GM20000 (cell line): ENCODE results near the gene PIK3R5.
"Not testable (repeated sequence)": the region's sequence is repeated elsewhere in the genome, so short reads cannot be mapped to it uniquely, and the experiment has no call there.

ENCODE experiments used
- DNase-seq: peaks from one replicate; pipeline ENCODE4 v3.0.0; 2012; ENCODE audit warnings: low spot score
- TF ChIP-seq, protein P1 (sequence below): IDR thresholded peaks from 2 replicates; pipeline ENCODE4 v1.5.1; 2012; ENCODE audit warnings: mild to moderate bottlenecking, control low read depth; ENCODE audit errors: extremely low read depth, missing control alignments

The PIK3R5 gene

GRCh38 chr17:8889458-8890210 lies 75.9 kb downstream of the PIK3R5 start:
- TF ChIP-seq, protein P1, sequence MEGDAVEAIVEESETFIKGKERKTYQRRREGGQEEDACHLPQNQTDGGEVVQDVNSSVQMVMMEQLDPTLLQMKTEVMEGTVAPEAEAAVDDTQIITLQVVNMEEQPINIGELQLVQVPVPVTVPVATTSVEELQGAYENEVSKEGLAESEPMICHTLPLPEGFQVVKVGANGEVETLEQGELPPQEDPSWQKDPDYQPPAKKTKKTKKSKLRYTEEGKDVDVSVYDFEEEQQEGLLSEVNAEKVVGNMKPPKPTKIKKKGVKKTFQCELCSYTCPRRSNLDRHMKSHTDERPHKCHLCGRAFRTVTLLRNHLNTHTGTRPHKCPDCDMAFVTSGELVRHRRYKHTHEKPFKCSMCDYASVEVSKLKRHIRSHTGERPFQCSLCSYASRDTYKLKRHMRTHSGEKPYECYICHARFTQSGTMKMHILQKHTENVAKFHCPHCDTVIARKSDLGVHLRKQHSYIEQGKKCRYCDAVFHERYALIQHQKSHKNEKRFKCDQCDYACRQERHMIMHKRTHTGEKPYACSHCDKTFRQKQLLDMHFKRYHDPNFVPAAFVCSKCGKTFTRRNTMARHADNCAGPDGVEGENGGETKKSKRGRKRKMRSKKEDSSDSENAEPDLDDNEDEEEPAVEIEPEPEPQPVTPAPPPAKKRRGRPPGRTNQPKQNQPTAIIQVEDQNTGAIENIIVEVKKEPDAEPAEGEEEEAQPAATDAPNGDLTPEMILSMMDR, result no peak
- DNase-seq, result no peak

GRCh38 chr17:8888704-8889302 lies 76.7 kb downstream of the PIK3R5 start:
- TF ChIP-seq, protein P1, result no peak
- DNase-seq, result no peak

DNA sequence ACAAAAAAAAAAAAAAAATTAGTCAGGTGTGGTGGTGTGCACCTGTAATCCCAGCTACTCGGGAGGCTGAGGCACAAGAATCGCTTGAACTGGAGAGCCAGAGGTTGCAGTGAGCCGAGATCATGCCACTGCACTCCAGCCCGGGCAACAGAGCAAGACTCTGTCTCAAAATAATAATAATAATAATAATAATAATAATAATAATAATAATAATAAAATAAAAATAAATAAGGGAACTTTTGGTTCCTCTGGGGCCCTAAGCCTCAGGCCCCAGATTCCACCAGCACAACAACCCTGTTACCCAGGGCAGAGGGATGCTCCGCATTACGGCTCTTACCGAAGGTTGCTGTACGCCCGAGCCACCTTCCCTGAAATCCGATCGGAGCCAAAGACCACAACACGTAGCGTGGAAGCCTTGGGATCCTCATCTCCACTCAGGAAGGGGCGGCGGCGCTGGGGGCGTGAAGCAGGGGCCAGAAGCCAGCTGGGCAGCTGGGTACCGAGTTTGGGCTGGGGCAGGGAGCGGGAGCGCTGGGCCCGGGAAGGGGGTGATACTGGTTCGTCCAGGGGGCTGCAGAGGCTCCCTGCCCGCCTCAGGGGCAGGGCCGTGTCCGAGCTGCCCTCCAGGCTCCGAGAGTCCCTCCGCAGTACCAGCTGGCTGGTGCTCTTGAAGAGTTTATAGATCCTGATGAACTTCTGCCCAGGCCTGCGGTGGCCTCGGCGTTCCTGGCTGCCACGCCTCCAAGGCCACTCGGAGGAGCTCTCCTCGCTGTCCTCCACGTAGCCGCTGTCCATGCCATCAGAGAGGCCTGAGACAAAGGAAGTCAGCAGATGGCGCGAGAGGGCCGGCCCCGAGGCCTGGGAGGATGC lies 77.4 kb downstream of the PIK3R5 start:
- DNase-seq, result no peak

DNA sequence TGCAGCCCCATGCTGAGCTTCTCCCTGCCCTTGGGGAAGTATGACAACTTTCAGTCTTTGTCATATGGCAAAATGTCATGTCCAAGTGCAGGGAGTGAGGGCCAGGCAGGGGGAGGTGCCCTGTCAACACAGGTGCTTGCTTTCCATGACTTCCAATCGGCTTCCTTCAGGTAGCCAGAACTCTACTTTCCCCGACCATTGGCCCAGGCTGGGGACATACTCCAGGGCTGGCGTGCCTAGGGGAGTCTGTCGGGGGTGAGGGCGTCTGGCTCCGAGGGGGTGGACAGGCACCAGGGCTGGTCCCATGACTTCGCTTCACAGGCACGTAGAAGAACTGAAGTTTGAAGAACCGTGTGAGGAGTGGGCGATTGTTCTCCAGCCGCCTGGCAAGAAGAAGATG lies 78.2 kb downstream of the PIK3R5 start:
- TF ChIP-seq, protein P1, result no peak
- DNase-seq, result no peak

More for the DNA sequence above, 77.4 kb downstream of the PIK3R5 start:
- TF ChIP-seq, protein P1, result no peak

- DNase-seq, result no peak
- TF ChIP-seq, protein P1, result no peak
These were observed 79.4 kb downstream of the PIK3R5 start for GRCh38 chr17:8885967-8886684.

GRCh38 chr17:8885163-8885966 lies 80.1 kb downstream of the PIK3R5 start:
- not testable (repeated sequence) for DNase-seq
